Measurements from ENCODE around the gene TMEM219.

TMEM219 gene

DNA sequence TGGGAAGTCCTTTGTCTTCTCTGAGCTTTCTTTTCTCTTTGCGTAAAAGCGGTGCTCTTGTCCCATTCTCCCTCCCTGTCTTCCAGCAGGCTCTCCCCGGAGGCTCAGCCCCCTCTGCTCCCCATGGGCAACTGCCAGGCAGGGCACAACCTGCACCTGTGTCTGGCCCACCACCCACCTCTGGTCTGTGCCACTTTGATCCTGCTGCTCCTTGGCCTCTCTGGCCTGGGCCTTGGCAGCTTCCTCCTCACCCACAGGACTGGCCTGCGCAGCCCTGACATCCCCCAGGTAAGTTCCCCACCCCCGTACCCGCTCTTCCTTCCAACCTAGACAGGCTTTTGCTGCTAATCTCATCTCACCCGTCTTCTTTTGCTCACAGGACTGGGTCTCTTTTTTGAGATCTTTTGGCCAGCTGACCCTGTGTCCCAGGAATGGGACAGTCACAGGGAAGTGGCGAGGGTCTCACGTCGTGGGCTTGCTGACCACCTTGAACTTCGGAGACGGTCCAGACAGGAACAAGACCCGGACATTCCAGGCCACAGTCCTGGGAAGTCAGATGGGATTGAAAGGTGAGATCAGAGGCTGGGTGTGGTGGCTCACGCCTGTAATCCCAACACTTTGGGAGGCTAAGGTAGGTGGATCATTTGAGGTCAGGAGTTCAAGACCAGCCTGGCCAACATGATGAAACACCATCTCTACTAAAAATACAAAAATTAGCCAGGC lies 1.3 kb downstream of the TMEM219 start:
- Mint-ChIP-seq H3K9me3 (no peaks in the 10 kb centered on the region), H3K27me3 (ENCODE audit: low read depth) (no peaks in the 10 kb centered on the region), H3K4me1 (ENCODE audit: low read depth) (peaks cover 16% of the 10 kb centered on the region), H3K27ac (peak overlapping the region; percentile 73), H3K36me3 (ENCODE audit: low read depth) (peaks cover 6% of the 10 kb centered on the region), H3K4me3 (peak overlapping the region; percentile 90)
- no peak for DNase-seq (ENCODE audit: low spot score)

DNA sequence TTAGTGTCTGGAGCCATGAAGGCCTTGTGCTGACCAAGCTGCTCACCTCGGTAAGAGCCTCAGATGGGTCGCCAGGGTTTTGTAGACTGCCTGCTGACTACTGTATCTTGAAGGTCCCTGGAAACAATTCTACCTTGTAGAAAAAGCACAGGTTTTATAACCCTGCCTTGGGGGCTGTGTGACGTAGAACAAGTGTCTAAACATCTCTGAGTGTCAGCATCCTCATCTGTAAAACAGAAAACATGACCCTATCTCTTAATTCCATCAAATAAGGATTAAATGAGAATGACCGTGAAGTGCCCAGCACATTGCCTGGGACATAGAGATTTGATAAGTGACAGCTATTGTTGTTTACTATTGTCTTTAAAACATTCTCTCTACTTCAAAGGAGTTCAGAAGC lies 6.3 kb downstream of the TMEM219 start:
- Mint-ChIP-seq H3K4me1 (ENCODE audit: low read depth) (peaks cover 7% of the 10 kb centered on the region), H3K36me3 (ENCODE audit: low read depth) (peaks cover 28% of the 10 kb centered on the region), H3K9me3 (peaks cover 6% of the 10 kb centered on the region), H3K27ac (no peak overlapping the region), H3K27me3 (ENCODE audit: low read depth) (no peaks in the 10 kb centered on the region), H3K4me3 (no peak overlapping the region)
- no peak for DNase-seq (ENCODE audit: low spot score)

DNA sequence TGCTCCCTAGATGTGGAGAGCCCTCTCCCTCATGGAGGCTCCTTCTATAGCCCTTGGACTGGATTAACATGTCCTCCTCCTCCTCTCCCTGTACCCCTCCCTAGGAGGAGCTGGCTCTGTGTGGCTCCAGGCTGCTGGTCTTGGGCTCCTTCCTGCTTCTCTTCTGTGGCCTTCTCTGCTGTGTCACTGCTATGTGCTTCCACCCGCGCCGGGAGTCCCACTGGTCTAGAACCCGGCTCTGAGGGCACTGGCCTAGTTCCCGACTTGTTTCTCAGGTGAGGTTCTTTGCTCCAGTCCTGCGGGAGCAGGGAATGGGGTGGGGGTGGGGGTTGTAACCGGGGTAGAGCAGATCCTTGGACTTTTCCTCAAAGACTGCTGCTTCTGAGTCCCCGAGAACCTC lies 9.4 kb downstream of the TMEM219 start:
- Mint-ChIP-seq H3K27ac (no peak overlapping the region), H3K27me3 (ENCODE audit: low read depth) (no peaks in the 10 kb centered on the region)
- no peak for DNase-seq (ENCODE audit: low spot score)

DNA sequence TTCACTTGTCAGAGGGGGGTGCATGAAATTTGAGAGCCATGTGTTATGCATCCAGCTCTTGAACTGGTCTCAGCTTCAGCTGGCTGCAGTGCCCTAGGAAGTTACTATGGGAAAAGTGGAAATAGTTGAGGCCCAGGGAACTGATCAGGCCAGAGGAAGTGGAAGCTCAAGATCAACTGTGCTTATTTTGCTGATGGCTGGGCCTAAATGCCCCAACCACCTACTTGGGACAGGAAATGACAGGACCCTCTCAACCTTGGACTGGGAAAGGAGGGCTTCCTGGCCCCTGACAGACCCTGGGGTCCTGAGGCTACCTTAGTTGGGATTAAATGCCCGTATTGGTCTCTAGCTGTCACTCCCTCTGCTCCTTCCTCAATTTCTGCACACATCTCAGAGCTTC lies 10.6 kb downstream of the TMEM219 start:
- Mint-ChIP-seq H3K27ac (peak overlapping the region; percentile 81), H3K4me1 (ENCODE audit: low read depth) (peaks cover 28% of the 10 kb centered on the region), H3K9me3 (peaks cover 9% of the 10 kb centered on the region), H3K36me3 (ENCODE audit: low read depth) (peaks cover 30% of the 10 kb centered on the region), H3K27me3 (ENCODE audit: low read depth) (no peaks in the 10 kb centered on the region), H3K4me3 (no peak overlapping the region)
- no peak for DNase-seq (ENCODE audit: low spot score)

More for the DNA sequence above, 9.4 kb downstream of the TMEM219 start:
- peaks cover 9% of the 10 kb centered on the region for H3K9me3 Mint-ChIP-seq
- H3K4me1 Mint-ChIP-seq (ENCODE audit: low read depth), result peaks cover 24% of the 10 kb centered on the region
- peaks cover 30% of the 10 kb centered on the region for H3K36me3 Mint-ChIP-seq (ENCODE audit: low read depth)
- H3K4me3 Mint-ChIP-seq, result no peak overlapping the region

DNA sequence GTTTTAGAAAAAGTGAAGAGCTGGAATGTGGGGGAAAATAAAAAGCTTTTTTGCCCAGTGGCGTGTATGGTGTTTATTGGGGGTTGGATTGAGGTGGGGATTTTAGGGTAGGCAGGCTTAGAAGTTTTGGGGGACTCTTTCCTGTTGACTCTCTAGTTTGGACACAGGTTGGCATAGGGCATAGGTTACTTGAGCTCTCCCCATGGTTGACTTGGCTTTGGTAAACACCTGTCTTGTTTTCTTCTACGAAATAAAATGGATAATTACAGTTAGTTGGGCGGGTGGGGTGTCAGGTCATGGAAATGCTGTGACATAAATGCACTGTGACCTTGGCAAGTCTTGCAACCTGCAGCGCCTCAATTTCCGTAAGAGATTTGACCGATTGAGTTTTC lies 11.1 kb downstream of the TMEM219 start:
- Mint-ChIP-seq H3K27me3 (ENCODE audit: low read depth) (no peaks in the 10 kb centered on the region), H3K4me3 (peak overlapping the region; percentile 98), H3K36me3 (ENCODE audit: low read depth) (peaks cover 30% of the 10 kb centered on the region), H3K4me1 (ENCODE audit: low read depth) (peaks cover 28% of the 10 kb centered on the region), H3K27ac (peak overlapping the region; percentile 81), H3K9me3 (peaks cover 9% of the 10 kb centered on the region)
- no peak for DNase-seq (ENCODE audit: low spot score)

DNA sequence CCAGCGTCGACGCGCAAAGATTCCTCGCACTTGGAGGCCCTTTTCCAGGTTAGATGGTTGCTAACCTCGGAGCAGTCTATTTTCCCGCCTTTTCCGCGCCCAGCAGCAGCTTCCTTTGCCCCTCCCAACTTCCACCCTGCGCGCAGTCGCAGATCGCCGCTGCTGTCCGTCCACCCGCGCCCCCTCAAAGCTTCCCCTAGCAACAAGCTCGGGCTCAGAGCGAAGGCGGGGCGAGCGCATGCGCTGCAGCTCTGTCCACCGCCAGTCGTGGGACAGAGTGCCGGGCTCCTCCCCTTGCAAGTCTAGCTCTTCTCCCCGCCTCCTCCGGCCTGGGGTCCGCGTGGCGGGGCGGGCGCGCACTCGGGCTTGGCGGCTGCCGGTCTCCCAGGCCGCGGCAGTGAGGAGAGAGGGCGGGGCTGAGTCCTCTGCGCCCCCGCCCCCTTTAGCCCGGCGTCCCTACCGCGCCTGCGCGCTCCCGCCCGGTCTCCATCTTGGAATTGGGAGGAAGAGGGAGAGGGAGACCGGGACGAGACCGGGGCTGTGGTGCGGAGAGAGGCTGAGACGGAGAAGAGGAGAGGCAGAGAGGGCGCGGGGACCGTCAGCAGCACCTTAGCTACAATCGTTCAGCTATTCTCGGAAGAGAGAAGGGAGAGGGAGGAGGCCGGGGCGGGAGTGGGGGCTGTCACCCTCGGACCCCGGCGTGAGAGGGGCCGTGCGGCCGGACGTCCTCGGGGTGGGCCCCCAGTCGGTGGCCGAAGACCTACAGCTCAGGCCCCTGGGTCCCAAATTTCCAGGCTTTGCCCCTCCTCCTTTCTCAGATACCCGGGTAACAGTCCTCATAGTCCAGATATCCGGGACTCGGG lies 11.7 kb downstream of the TMEM219 start, which contains the start of gene TAOK2:
TSS of gene TAOK2 (plus strand) at position 485 of the 863 bp plus-strand sequence. CDS start 3,905 bp downstream, outside the sequence.
- Mint-ChIP-seq H3K9me3 (peaks cover 9% of the 10 kb centered on the region), H3K36me3 (ENCODE audit: low read depth) (peaks cover 30% of the 10 kb centered on the region), H3K27me3 (ENCODE audit: low read depth) (no peaks in the 10 kb centered on the region), H3K27ac (peak within 1 kb of the TSS; percentile 95), H3K4me1 (ENCODE audit: low read depth) (peaks cover 28% of the 10 kb centered on the region), H3K4me3 (peak within 1 kb of the TSS; percentile 98)
- DNase-seq (ENCODE audit: low spot score), result peak; percentile 99

DNA sequence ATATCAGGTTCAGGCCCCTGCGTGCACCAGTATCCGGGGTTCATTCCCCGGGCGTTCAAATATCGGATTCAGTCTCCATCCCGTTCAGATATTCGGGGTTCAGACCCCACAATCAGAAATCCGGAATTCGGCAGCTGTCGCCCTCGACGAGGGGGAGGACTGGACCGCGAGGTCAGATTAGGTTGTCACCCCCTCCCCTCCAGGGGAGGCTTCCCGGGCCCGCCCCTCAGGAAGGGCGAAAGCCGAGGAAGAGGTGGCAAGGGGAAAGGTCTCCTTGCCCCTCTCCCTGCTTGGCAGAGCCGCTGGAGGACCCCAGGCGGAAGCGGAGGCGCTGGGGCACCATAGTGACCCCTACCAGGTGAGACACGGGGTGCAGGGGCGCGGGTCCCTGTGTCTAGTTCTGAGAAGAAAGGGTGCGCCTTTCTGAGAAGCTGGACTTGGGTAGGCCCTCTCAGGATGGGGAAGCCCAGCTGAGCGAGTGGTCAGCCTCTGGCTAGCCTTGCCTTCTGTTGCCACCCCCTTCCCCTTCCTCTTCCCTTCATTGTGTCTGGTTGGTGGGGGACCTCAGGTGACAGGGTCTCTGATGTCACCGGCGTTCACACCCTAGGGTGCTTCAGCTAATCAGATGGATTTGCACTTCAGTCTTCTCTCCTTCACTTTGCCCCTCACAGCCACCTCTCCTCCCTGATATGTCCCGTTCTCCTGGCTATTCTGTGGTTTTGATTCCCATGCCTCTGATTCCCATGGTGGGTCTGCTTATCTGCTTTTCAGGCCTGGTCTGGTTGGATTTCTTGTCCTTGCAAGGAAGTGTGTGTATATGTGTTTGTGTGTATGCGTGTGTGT lies 12.6 kb downstream of the TMEM219 start:
- peak overlapping the region; percentile 84 for H3K27ac Mint-ChIP-seq
- no peaks in the 10 kb centered on the region for H3K27me3 Mint-ChIP-seq (ENCODE audit: low read depth)
- peaks cover 28% of the 10 kb centered on the region for H3K4me1 Mint-ChIP-seq (ENCODE audit: low read depth)
- H3K36me3 Mint-ChIP-seq (ENCODE audit: low read depth), result peaks cover 33% of the 10 kb centered on the region
- peaks cover 9% of the 10 kb centered on the region for H3K9me3 Mint-ChIP-seq
- no peak for DNase-seq (ENCODE audit: low spot score)
- H3K4me3 Mint-ChIP-seq, result peak overlapping the region; percentile 98

DNA sequence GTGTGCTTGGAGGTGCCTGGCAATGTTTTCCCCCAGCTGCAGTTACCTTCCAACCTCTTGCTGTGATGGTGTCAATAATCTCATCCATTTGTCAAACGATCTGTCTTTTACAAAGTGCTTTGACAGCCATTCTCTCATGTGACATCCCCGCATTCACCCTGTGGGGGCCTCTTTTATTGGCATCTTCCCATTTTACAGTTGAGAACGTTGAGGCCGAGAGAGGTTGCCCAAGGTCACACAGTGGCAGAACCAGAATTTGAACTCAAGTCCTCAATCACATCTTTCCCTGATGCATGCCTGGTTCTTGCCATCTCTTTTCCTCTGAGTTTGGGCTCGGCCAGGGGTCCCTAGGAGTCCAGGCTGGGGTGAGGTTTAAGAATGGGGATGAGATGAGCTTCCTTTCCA lies 13.3 kb downstream of the TMEM219 start:
- Mint-ChIP-seq H3K27ac (peak overlapping the region; percentile 84), H3K4me3 (peak overlapping the region; percentile 98), H3K4me1 (ENCODE audit: low read depth) (peaks cover 28% of the 10 kb centered on the region), H3K27me3 (ENCODE audit: low read depth) (no peaks in the 10 kb centered on the region), H3K36me3 (ENCODE audit: low read depth) (peaks cover 34% of the 10 kb centered on the region), H3K9me3 (peaks cover 9% of the 10 kb centered on the region)
- no peak for DNase-seq (ENCODE audit: low spot score)

DNA sequence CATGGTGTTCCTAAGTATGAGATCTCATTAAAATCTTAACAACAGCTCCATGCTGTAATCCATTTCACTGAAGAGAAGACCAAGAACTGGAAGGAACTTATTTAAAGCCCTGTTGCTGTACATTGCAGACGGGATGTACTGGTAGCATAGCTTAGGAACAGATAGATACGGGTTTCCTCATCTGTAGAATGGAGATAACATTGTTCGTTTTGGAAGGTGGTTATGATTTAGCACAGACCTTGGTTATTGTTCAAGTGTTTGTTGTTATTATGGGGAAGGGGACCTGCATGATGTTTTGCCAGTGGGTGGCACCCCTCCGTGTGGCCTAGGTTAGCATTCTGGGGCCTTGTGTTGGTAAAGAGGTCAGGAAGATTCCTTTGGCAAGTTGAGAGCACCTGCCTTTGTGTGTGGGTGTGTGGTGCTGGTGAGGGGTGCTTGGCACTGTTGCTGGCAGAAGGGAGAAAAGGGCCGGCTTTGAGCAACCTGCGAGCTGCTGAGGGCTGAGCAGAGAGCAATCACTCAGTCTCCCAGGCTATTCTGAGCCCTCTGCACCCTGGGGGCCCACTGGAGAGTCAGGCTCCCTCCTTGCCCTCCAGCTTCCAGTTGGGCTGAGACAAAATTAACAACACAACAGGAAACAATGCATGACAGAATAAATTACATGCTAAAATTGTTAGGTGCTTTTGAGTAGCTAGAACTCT lies 14.1 kb downstream of the TMEM219 start:
- Mint-ChIP-seq H3K27ac (peak overlapping the region; percentile 84), H3K4me1 (ENCODE audit: low read depth) (peaks cover 28% of the 10 kb centered on the region), H3K4me3 (peak overlapping the region; percentile 98), H3K36me3 (ENCODE audit: low read depth) (peaks cover 39% of the 10 kb centered on the region), H3K27me3 (ENCODE audit: low read depth) (no peaks in the 10 kb centered on the region), H3K9me3 (peaks cover 9% of the 10 kb centered on the region)
- no peak for DNase-seq (ENCODE audit: low spot score)

DNA sequence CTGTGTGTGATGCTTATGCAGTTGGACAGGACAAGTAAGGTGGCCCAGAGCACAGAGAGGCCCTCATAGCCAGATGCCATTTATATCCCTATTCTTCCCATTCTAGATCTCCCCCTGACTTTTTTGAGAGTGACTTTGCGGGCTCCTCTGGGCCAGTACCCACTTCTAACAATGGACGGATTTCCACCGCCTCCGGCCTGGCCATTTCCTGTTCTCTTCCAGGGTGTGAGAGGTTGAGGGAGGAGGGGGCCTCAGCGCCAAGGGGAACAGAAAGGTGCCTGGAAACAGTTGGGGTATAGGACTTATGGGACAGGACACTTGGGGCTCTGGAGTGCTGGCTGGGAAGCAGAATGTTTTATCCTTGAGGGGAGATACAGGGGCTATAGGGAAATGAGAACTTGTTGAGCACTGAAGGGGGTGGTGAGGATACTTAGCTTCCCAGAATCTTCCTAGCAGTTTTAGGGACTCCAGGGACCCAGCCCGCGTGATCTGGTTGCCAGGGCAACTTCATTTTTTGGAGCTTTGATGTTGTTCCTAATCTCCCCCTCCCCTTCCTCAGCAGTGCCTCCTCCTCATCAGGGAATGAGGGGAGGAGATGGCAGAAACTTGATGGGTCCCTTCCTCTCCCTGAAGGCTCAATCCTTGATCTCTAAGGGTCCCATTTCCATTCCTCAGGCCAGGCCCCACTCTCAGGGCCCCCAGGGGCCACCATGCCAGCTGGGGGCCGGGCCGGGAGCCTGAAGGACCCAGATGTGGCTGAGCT lies 15.4 kb downstream of the TMEM219 start:
- no peak overlapping the region for H3K27ac Mint-ChIP-seq
- peaks cover 9% of the 10 kb centered on the region for H3K9me3 Mint-ChIP-seq
- peaks cover 43% of the 10 kb centered on the region for H3K36me3 Mint-ChIP-seq (ENCODE audit: low read depth)
- peak overlapping the region; percentile 41 for H3K4me3 Mint-ChIP-seq
- no peaks in the 10 kb centered on the region for H3K27me3 Mint-ChIP-seq (ENCODE audit: low read depth)
- no peak for DNase-seq (ENCODE audit: low spot score)
- peaks cover 28% of the 10 kb centered on the region for H3K4me1 Mint-ChIP-seq (ENCODE audit: low read depth)

DNA sequence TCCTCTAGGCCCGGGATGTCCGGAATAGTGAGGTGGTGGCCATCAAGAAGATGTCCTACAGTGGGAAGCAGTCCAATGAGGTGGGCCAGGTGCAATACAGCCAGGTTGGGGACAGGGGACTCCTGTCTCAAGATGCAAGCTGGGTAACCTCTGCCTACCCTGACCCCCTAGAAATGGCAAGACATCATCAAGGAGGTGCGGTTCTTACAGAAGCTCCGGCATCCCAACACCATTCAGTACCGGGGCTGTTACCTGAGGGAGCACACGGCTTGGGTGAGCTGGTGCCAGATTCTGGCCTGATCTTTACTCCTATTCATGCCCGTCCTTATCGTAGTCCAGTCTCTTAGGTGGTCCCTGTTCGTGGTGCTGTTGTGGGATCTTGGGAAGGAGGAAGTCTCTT lies 16.2 kb downstream of the TMEM219 start:
- Mint-ChIP-seq H3K27ac (no peak overlapping the region), H3K36me3 (ENCODE audit: low read depth) (peaks cover 46% of the 10 kb centered on the region), H3K4me1 (ENCODE audit: low read depth) (peaks cover 24% of the 10 kb centered on the region), H3K9me3 (peaks cover 4% of the 10 kb centered on the region), H3K4me3 (no peak overlapping the region), H3K27me3 (ENCODE audit: low read depth) (no peaks in the 10 kb centered on the region)
- no peak for DNase-seq (ENCODE audit: low spot score)

DNA sequence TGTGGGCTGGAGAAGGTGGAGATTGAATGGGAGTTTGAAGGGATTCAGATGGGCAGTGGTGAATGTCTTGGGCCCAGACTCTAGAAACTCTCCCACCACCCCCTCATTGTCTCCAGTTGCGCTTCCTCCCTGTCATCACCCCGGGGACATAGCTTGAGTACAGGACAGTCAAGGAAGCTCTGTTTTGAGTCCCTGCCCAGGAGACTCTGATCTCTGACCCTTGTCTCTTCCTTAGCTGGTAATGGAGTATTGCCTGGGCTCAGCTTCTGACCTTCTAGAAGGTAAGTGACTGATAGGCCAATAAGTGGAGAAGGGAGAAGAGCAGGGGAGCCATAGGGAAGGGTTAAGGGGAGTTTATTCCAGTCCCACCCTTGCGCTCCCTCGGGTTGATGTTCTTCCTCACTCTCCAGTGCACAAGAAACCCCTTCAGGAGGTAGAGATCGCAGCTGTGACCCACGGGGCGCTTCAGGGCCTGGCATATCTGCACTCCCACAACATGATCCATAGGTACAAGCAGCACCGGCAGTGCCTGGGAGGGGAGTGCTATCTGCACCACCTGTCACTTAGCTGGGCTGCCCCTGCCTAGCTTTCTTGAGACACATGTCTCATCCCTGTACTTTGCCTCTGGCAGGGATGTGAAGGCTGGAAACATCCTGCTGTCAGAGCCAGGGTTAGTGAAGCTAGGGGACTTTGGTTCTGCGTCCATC lies 16.8 kb downstream of the TMEM219 start:
- Mint-ChIP-seq H3K4me3 (no peak overlapping the region), H3K27ac (no peak overlapping the region), H3K4me1 (ENCODE audit: low read depth) (peaks cover 20% of the 10 kb centered on the region)

More for the DNA sequence above, 16.8 kb downstream of the TMEM219 start:
- Mint-ChIP-seq H3K36me3 (ENCODE audit: low read depth) (peaks cover 47% of the 10 kb centered on the region), H3K27me3 (ENCODE audit: low read depth) (no peaks in the 10 kb centered on the region), H3K9me3 (no peaks in the 10 kb centered on the region)
- no peak for DNase-seq (ENCODE audit: low spot score)

Data from T-helper 2 cell treated with Interferon-gamma antibody and Interleukin-4, amounts not matched to agents 5 μg/mL and 100 μg/mL, for 36 hours (primary cell).